ENCODE data around the gene STAM2.
A peak's percentile ranks its signal among the peaks of the same experiment; 100 is the strongest.

DNA sequence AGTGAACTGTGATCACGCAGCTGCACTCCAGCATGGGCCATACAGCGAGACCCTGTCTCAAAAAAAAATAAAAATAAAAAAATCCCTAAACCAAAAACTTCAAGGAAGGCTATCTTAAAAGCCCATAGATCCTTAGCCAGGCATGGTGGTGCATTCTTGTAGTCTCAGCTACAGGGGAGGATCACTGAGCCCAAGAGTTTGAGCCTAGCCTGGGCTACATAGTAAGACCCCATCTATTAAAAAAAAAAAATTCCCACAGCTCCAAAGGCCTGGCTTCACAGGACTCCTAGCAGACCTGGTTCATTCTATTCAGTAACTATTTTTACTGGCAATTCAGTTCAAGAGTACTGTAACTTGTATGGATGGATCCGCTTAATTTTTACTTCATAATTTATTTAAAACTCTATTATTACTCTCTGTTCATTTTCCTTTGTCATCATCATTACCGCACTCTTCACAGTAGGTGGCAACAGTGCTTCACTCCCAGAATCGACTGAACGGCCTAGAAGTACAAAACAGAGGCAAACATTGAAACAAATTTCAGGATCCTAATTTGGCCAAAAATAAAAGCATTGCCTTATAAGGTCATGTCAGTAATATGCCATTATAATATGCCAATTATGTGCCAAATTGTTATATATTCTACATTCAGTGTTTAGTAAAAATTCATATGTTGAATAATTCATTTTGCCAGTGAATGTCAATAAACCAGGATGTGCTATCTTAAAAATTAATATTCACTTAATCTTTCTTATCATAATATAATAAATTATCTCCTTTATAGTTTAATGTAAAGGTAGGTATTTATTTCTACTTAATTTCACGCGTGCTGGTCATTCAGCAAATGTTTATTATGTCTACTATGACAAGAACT, 14.3 kb upstream of the STAM2 start:
- no peak for TF ChIP-seq POLR2A (IDR thresholded peaks at IDR 0.05)
- TF ChIP-seq, protein P1, sequence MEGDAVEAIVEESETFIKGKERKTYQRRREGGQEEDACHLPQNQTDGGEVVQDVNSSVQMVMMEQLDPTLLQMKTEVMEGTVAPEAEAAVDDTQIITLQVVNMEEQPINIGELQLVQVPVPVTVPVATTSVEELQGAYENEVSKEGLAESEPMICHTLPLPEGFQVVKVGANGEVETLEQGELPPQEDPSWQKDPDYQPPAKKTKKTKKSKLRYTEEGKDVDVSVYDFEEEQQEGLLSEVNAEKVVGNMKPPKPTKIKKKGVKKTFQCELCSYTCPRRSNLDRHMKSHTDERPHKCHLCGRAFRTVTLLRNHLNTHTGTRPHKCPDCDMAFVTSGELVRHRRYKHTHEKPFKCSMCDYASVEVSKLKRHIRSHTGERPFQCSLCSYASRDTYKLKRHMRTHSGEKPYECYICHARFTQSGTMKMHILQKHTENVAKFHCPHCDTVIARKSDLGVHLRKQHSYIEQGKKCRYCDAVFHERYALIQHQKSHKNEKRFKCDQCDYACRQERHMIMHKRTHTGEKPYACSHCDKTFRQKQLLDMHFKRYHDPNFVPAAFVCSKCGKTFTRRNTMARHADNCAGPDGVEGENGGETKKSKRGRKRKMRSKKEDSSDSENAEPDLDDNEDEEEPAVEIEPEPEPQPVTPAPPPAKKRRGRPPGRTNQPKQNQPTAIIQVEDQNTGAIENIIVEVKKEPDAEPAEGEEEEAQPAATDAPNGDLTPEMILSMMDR (IDR thresholded peaks at IDR 0.05): peak; percentile 47 to 84 (median 70)

Data from esophagus squamous epithelium (tissue), 4 donors.